ENCODE results near the gene RASA3.

Gene RASA3

DNA sequence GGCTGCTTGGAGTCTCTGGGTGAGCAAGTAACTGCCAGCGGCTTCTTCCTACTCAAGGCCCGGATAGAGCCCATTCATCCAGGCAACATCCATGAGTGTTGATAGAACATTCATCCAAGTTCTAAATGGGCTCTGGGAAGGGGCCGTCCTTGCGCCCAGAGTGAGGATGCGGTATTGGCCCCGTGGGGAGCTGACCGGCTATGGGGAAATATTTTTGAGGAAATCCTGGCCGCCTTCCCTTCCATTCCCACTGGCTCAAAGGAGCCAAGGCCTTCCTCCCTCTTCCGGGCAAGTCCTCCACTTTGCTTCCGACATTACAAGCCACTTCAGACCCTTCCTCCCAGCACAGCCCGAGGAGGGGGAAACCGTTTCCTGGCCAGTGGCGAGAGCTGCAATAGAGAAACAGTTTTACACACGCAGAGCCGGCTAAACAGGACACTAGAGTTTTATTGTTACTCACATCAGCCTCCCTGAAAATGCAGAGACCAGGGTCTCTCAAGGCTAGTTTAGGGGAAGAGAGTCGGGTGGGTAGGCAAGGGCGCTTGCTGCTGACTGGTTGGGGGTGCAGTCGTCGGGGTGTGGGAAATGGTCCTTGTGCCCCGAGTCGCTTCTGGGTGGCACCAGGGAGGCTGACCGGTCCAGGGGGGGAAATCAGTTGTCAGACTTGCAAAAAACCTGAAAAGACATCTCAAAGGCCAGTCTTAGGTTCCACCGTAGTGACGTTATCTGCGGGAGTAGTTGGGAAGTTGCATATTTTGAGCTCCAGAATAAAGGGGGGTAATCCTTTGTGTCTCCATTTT is 196.1 kb downstream of the RASA3 start:
- DNase-seq (ENCODE audit: low read depth, low spot score) = no peak

DNA sequence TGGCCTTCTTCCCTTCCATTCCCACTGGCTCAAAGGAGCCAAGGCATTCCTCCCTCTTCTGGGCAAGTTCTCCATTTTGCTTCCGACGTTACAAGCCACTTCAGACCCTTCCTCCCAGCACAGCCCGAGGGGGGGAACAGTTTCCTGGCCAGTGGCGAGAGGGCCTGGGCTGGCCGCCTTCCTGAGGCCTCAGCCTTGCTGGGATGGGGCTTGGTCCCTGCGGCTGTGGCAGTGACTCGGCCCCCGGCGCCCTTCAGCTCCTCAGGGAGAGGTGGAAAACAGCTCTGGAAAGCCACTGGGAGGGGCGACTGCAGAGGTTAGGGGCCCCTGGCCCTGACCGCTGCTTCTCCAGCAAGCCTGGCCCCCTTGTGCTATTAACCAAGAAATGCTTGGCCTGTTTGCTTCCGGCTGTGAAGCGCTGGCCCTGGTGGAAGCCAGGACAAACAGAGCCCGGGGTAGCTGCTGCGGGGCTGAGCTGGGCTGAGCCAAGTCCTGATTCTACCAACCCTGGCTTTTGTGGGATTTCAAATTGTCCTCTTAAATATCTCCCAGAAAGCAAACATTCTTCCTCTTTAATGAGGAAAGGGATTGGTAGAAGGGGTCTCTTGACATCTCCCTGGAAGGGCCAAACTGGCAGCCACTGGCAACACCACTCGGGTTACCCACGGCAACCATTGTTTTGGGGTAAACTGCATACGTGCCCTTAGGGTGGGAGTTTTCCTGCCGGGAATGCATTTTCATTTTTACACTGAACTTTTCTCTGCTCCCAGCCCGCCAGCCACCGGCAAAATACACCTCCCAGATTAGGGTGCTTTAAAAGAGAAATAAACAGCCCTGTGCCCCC is 197.2 kb downstream of the RASA3 start:
- no peak for DNase-seq (ENCODE audit: low read depth, low spot score)

DNA sequence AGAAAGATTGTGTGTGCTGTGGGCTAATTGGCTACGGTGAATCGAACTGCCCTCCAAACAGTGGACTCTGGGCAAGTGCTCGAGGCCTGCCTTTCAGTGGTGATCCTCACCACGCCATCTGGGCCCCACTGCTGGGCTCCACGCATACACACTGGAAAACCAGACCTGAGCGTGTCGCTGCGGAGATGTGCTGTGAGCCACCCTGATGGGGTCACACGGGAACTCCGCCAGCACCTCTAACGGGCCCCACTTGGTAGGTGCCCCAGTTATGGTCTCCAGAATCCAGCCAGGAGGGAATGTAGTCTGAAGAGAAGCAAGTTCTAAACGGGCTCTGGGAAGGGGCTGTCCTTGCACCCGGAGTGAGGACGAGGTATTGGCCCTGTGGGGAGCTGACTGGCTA is 197.8 kb downstream of the RASA3 start:
- DNase-seq (ENCODE audit: low read depth, low spot score) = no peak

DNA sequence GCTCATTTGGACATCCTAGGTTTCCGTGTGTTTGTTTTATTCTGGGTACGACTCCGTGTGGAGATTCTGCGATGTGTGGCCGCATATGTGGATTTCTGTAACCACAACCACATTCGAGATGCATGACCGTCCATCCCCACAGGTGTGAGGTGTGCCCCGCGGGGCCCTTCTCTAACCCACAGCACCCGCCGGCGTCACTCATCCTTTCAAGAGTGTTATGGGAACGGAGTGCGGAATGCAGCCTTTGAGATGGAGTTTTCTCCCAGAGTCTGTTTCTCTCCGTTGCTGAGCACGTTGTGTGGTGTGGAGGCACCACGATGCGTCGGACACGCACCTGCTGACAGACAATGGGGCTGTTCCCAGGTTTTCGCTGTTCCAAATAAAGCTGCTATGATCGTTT is 198.5 kb downstream of the RASA3 start:
- no peak for DNase-seq (ENCODE audit: low read depth, low spot score)

DNA sequence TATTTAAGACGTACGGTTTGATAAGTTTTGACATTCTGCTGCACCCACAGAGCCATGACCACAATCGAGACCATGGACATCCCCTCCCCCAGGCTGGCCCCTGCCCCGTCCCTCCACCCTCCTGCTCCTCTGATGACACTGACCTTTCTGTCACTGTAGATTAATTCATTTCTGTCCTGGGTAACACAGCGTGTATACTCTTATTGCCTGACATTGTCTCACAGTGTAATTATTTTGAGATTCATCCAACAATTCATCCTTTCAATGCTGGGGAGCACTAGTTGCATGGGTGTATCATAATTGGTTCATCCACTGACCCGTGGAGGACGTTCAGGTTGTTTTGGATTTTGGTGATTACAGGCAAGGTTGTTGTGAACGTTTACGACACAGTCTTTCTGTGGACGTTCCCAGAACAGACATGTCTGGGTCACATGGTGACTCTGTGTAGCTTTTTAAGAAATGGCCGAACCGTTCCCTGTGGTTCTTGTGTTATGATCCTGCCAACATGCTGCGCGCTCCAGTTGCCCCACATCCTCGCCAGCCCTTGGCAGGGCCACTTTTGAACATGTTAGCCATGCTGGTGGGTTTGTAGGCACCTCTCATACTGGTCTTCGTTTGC is 200.5 kb downstream of the RASA3 start:
- DNase-seq (ENCODE audit: low read depth, low spot score) = no peak

- DNase-seq (ENCODE audit: low read depth, low spot score) = no peak
Measured at GRCh38 chr13:113930671-113931637, 201.5 kb downstream of the RASA3 start.

GRCh38 chr13:113929628-113930615 is 202.5 kb downstream of the RASA3 start:
- DNase-seq (ENCODE audit: low read depth, low spot score) = no peak

DNA sequence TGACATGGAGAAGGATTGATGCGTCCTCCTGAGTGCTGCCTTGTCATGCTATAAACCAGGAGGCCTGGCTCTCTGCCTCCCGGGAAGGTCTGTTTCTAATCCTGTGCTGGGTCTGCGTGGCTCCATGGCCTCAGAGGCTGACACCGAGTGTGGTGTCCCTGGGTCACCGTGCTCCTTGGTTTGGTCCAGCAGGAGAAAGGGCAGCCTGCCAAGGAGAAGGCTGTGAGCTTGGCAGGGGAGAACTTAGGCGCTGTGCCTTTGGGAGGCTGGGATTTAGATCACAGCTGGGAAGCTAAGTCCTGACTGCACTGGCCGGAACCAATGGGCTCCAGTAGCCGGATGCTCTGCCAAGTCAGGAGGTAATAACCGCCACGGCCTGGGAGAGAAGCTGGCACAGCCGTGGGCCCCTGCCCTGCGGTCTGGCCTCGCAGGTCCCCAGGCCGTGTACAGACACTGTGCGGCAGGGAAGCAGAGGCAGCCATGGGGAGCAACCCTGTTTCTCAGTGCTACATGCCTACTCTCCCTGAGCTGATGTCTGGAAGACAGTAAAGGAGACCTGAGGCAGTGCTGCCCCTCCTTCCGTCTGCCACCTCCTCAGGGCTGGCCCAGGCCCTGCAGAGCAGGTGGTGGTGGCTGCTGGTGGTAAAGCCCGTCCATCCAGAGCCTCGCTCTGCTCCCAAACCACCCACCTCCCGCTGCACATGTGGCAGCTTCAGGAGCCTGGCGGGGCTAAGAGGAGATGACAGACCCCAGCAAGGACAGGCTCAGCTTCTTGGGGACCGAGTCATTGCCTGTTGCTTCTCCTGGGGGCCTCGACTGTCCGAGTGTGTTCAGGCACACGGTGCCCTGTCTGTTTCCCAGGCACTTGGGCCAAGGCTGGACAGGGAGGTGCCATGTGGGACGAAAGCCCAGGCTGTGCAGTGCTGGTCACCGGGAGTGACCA is 203.5 kb downstream of the RASA3 start:
- DNase-seq (ENCODE audit: low read depth, low spot score) = no peak

All from activated CD4-positive, CD25-positive, alpha-beta regulatory T cell treated with anti-CD3 and anti-CD28 coated beads, Interleukin-2, amount 50 U/mL, for 16 hours (primary cell).